ENCODE measurements around the gene MATK.
"Not testable (repeated sequence)": the region's sequence is repeated elsewhere in the genome, so short reads cannot be mapped to it uniquely, and the experiment has no call there.

MATK gene

DNA sequence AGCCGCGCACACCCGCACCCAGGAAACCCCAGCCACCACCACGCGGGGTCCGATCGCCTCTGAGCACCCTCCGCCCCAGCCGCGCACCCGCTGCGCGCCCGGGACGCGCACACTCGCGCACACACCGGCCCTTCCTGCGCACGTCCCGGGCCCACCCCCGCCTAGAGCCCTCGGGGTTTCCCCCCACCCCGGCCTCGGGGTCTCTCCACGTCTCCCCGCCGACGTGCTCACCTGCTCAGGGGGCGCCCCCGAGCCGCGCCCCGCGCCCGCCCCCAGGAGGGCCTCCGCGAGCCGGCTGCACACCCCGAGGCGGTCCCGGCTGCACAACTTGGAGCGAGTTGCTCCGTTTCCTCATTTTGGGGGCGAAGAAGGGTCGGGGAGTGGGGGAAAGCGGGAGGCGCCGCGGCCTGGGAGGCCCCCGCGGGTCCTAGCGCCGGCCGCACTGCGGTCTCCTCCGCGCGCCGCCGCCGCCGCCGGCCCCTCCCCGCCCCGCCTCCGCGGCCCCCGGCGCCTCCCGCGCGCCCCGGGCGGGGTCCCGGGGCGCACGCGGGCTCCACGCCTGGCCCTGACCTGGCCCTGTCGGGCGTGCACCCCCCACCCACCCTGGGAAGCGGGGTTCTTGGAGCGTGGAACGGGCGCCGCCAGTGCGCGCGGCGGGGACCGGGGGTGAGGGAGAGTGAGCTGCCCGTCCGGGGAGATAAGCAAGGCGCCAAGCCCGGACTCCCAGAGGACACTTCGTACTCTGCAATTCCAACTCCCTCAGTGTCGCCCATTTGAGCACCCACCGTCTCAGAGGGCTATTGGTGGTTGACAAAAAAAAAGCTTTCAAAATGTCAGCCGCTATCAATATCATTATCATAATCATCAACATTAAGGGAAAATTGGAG lies at the start of gene MATK:
MATK (minus strand) TSS at position 444 of the 887 bp plus-strand sequence. CDS start 1,246 bp downstream, outside the sequence.
- DNase-seq, result no peak

DNA sequence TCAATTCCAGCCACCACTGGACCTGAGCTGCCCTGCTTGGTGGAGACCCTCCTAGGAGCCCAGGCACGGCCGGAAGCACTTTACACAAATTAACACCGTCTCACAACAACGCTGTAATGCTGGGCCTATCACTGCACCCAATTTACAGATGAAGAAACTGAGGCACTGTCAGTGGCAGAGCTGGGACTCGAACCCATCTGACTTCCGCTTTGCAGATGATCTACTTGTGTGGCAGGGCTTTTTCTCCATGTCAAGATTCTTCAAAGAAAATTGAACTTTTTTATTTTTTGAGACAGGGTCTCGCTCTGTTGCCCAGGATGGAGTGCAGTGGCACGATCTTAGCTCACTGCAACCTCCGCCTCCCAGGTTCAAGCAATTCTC lies 48.9 kb upstream of the MATK start:
- no peak for DNase-seq

DNA sequence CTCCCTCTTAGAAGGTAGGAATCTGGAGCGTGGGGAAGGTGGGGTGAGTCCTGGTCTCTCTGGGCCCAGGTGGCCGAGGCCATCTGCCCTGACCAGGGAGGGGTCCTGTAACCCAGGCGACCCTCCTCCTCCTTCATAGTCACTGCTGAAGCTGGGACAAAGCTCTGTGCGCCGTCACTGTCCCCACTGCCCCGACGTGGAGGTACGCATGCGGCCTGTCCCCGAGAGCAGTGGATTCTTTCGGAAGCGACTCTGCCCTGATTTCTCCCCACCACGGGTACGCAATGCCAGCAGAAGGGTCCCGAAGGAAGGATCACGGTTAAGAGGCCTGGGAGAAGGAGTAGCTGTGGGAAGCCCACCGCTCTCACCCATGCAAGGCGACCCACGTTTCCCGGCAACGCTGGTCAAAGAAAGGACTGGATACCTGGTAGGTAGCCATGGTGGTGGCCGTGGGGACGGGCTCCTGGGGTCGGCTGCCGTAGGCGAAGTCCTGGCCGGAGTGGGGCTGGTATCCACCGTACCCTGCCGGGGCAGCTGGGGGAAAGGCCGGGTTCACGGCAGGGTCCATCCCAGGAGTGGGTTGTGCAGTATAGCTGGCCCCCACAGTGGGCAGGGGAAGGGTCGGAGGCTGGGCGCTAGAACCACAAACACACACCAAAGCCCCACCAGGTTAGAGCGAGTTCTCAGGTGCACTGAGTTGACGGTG lies 48.3 kb upstream of the MATK start:
- no peak for DNase-seq

DNA sequence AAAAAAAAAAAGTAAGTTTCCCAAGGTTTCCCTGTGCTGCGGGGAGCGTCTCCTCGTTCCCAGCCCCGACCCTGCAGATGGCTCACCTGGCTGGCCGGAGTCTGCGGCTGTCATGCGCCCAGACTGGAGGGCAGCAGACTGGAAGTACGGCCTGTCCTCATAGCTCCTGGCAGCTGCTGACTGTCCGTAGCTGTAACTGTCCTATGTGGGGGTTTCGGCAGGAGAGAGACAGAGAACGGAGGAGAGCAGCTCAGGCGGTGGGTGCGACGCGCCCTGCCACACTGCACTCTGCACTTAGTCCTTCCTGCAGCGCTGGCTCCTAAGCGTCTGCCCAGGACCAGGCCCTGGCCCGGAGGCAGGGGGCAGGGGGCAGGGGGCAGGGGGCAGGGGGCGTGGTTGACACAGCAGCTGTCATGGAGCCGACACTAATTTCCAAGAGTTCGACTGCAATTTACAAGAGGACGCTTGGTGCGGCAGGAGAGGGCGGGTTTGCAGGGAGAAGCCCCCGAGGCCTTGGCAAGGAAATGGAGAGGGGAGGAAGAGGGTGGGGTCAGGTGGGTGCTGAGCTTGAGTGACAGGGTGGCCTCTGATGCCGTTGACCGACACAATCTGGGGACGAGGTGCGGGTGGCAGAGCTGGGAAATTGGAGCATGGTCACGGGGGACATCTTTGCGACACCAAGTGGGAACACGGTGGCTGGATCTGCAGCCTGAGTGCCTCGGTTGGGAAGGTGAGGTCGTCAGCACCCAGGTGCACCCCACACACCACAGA lies 47.6 kb upstream of the MATK start:
- no peak for DNase-seq

DNA sequence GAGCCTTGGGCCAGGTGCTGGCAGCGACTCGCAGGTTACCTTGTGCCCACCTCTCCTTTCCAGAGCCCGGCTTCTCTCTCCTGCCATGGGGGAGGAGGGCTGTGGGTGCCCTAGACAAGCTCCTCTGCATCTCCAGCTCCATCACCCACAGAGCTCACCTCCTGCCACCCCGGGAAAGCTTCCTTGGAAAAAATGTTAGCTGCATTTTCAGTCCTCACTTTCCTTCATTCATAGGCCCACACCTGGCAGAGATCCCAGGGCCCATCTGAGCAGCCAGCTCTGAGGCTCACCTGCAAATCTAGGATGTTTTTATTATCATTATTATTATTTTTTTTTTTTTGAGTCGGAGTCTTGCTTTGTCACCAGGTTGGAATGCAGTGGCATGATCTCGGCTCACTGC lies 45.8 kb upstream of the MATK start:
- no peak for DNase-seq

DNA sequence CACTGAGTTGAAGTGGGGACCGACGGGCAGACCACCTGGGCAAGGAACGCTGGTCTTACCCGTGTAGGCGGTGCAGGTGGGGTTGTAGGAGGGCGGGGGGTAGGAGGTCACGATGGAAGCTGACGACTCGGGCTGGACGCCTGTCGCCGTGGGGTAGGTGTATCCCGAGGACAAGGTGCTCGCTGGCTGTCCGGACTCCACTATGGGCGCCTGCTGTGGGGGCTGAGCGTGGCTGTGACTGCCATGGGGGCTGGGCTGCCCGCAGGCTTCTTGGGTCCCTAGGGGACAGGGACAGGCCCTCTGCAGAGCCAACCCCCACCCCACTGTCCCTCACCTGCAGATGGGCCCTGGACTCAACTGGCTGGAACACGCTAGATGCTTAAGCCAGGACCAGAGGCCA lies 45.4 kb upstream of the MATK start:
- no peak for DNase-seq

DNA sequence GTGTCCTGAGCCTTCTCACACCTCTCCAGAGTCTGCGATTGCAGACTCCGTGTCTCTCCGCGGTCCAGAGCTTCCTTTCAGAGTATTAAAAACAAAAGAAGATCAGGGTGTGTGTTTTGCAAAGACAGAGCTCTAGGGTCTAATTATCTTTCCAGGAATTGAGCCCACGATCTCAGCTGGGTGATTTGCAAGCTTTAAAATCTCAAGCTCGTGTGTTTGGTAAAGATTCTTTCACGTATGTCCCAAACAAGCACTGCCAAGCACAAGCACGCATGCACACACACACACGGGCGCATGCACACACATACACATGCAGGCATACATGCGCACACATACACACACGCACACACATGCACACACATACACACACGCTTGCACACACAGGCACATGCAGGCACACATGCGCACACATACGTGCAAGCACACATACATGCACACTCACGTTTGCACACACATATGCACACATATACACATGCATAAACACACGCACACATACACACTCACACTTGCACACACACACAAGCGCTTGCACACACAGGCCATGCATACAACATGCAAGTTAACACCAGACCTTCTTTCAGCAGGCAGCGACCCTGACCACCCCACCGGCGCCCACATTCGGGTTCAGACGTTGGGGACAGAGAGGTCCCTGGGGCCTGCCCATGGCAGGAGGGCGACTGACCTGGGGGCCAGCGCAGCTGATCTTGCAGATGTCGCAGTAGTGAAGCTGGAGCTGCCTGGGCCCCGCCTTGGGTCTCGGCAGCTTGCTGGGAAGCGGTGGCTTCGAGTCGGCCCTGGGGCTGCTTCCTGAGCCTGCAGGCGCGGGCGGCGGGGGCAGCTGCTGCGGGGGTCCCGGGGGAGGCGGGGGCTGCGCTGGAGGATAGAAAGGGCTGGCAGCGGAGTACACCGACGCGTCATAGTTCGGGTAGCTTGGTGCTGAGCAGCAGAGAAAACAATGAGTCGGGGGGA lies 44.7 kb upstream of the MATK start:
- no peak for DNase-seq

DNA sequence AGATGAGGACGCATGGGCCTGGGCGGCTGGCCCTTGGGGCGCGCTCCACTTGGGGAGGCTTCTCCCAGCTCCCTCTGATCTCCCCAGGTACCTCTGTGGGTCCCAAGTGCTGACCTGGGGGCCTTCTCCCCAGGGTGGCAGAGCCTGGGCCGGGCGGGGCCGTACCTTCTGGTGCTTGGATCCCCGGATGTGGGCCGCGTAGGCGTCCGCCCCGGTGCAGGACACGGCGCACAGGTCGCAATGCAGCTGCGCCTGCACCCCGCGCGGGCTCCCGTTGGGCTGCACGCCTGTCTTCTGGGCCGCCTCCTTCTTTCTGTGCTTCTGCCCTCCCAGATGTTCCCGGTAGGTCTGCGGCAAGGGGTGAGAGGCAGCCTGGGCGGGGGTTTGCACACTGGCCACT lies 41.1 kb upstream of the MATK start:
- DNase-seq, result no peak

DNA sequence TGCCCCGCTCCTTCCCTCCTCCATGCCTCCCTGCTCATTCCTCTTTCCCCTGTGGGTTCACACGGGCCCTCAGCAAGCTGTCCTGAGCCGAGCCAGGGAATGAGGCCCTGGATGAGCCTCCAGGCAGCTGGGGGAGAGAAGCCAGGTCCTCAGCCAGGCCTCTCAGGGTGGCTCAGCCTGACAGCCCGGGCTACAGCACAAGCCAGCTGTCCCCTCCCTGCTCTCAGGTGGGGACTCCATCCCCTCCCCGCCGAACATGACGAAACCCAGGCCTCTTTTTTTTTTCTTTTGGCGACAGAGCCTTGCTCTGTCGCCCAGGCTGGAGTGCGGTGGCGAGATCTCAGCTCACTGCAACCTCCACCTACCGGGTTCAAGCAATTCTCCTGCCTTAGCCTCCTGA lies 40.0 kb upstream of the MATK start:
- DNase-seq, result no peak

GRCh38 chr19:3825286-3825956 lies 39.2 kb upstream of the MATK start:
- no peak for DNase-seq

DNA sequence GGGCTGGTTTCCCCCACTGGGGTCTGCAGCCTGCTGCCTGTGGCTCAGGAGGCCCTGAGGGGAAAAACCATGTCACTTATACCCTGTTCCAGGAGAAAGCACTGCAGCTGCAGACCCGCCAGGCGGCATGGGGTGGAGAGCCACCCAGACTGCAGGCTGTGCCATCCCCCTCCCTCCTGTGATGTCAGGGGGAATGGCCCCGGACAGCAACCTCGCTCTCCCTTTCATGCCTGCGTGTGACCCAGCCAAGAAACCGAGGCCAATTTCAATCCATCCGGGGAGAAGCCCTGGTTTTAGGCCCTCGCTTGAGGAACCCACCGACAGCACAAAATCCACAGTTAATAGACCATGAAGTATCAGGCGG lies 37.2 kb upstream of the MATK start:
- no peak for DNase-seq

DNA sequence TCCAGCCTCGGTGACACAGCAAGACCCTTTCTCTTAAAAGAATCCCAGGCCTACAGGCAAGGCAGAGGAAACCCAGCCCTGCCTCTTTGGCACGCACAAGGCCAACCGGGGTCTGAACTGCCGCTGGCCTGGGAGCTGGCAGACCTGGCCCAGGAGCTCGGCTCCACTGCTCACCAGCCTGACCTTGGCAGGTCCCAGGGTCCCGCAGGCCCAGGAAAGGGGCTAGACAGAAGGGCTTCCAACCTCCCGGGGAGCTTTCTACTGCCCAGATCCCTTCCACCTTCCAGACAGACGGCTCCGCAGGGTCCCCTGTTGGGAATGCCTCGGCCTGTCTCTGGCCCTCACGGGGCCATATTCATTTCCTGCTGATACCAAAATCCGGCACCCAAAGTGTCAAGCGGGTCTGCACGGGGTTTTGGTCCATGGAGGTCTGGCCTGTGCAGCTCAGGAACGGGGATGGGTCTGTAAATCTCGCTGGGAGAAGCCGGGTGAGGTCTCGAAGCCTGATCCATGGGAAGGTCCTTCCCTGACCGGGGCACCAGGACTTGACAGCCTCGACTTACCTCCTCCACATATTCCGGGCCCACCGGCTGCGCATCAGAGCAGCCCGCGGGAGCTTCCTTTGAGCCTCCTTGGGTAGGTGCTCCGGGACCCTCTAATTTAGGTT lies 36.6 kb upstream of the MATK start:
- DNase-seq, result no peak

GRCh38 chr19:3821857-3822364 lies 35.7 kb upstream of the MATK start:
- DNase-seq, result peak; percentile 87

DNA sequence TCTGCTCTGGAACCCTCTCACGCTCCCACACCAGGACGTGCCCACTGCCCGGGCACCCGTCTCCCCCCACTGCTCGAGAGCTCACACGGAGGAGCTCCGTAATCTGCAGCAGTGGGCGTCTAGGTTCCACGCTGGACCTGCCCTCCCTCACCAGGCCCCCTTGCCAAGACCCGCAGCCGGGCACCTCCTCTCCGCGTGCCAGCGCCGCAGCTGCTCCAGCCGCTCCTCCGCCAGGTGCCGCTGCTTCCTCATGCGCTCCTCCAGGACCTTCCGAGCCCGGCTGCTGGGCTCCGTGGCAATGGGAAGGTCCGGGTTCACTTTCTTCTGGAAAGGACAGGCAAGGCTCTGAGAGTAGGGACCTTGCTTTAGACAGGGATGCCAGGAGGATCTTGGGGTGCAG lies 35.0 kb upstream of the MATK start:
- no peak for DNase-seq

- DNase-seq, result no peak
Measured at GRCh38 chr19:3819989-3820388, 33.8 kb upstream of the MATK start.

DNA sequence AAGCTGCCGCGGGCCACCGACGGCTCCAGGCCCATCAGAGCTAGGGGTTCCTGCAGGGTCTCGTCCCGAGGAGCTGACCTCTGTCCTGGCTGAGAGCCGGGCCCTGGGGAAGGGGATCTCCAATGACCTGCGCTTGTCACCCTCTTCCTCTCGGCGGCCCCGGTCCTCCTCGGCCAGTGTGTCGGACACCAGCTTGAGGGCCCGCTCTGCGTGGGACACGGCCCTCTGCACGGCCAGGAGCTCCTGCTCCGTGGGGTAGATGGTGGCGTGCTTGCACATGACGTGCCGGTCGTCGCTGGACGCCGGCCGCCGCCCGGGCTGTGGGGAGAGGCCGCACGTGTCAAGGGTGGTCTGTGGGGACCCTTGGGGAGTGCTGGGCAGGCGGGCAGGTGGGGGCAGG lies 32.7 kb upstream of the MATK start:
- no peak for DNase-seq

DNA sequence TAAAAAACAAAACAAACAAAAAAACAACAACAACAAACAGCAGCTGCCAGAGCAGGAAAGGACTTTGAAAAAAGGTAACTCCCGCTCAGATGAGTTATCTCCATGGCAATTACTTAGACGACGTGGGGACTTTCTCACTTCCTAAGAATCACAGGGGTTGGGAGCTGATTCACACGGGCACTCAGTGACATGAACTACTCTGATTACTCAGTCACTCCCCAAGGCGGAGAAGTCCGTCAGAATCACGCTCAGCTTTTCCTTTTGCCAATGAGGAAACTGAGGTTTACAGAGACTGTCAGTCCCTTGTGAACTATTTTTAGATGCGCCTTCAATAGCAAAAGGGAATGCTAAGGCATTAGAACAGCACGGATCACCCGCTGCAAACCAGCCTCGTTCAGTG lies 32.3 kb upstream of the MATK start:
- peak; percentile 29 for DNase-seq

DNA sequence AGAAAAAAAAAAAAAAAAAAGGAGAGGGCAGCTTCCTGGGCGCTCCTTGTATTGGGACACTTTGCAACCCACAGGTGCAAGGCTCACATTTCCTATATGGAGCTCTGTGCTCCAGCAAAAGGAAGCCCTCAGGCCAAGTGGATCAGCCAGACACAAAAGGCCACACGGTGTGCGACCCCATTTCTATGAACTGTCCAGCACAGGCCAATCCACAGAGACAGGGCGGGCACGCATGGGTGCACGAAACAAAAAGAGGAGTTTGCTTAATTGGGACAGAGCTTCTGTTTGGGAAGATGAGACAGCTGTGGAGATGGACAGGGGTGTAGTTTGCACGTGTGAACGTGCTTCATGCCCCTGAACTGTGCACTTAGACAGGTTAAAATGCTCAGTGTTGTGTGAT lies 31.6 kb upstream of the MATK start:
- DNase-seq, result no peak

DNA sequence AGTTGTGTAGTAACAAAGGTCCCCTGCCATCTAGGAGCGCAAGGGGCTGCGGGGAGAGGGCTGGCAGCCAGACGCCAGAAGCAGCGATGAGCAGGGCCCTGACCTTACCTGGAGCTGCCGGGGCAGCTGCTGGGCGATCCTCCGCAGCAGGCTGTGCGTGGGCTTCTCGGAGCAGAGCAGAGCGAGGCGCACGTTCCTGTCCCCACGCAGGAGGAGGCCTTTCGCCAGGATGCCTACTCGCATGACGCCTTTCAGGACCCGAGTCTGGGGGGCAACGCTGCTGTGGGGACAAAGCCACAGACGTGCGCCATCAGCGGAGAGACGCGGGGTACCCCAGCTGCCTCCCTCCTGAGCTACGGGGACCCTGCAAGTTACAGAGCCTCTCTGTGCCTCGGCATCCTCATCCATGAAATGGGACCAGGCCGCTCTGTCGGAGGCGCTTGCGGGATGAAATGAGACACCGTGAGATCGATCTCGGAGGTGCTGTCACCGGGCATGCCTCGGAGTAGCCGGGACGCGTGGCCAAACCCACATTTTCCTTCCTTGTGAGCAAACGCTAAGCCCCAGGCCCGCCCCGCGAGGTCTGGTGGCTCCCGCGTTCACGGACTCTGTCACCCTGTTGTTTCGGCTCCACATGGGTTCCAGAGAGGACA lies 30.5 kb upstream of the MATK start:
- no peak for DNase-seq

DNA sequence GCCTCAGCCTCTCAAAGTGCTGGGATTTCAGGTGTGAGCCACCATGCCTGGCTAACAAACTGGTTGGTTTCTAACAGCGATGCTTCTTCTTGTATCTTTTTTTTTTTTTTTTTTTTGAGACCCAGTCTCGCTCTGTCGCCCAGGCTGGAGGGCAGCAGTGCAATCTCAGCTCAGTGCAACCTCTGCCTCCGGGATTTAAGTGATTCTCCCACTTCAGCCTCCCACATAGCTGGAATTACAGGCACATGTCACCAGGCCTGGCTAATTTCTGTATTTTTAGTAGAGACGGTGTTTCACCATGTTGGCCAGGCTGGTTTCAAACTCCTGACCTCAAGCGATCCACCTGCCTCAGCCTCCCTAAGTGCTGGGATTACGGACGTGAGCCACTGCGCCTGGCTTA lies 30.0 kb upstream of the MATK start:
- DNase-seq, result not testable (repeated sequence)

- DNase-seq, result no peak
Measured at GRCh38 chr19:3814648-3815047, 28.5 kb upstream of the MATK start.
